Mesenchymal stem cell (in vitro differentiated cells and primary cell): ENCODE results near the gene ARHGAP23.

ENCODE experiments used
- DNase-seq: peaks from one replicate; pipeline ENCODE4 v3.0.0-alpha.2; 2013
- H2AFZ ChIP-seq: one replicate; pipeline ENCODE4 v1.6.1; 2013; ENCODE audit warnings: low read depth, mild to moderate bottlenecking, control low read depth, inconsistent platforms, low read length, moderate library complexity
- H2AK5ac ChIP-seq: 2 replicates; pipeline ENCODE4 v1.6.1; 2013; ENCODE audit warnings: low read length, moderate library complexity, mild to moderate bottlenecking, inconsistent platforms; ENCODE audit not compliant: severe bottlenecking
- H2BK120ac ChIP-seq: one replicate; pipeline ENCODE4 v1.6.1; 2013; ENCODE audit warnings: low read depth, mild to moderate bottlenecking, inconsistent platforms, low read length, moderate library complexity
- H2BK12ac ChIP-seq, 2 experiments: one replicate each; pipeline ENCODE4 v1.6.1; 2013; ENCODE audit warnings: inconsistent platforms in 2 of 2, low read length in 2 of 2, mild to moderate bottlenecking in 2 of 2, moderate library complexity in 2 of 2, control low read depth in 1 of 2
- H2BK15ac ChIP-seq: one replicate; pipeline ENCODE4 v1.6.1; 2013; ENCODE audit warnings: mild to moderate bottlenecking, low read depth, inconsistent platforms; ENCODE audit not compliant: poor library complexity, severe bottlenecking
- H2BK5ac ChIP-seq: 2 replicates; pipeline ENCODE4 v1.6.1; 2013; ENCODE audit warnings: low read depth, mild to moderate bottlenecking, low read length, control low read depth, inconsistent platforms; ENCODE audit not compliant: poor library complexity, severe bottlenecking
- H3K14ac ChIP-seq, 2 experiments: one replicate each; pipeline ENCODE4 v1.6.1; 2013; ENCODE audit warnings: inconsistent platforms in 2 of 2, low read length in 2 of 2, control low read depth in 1 of 2, mild to moderate bottlenecking in 1 of 2, moderate library complexity in 1 of 2
- H3K18ac ChIP-seq, 2 experiments: one replicate each; pipeline ENCODE4 v1.6.1; 2013; ENCODE audit warnings: inconsistent platforms in 2 of 2, low read length in 2 of 2, control low read depth in 1 of 2, low read depth in 1 of 2, mild to moderate bottlenecking in 1 of 2
- H3K23ac ChIP-seq, 2 experiments: one replicate each; pipeline ENCODE4 v1.6.1; 2013; ENCODE audit warnings: inconsistent platforms in 2 of 2, low read length in 2 of 2, mild to moderate bottlenecking in 2 of 2, moderate library complexity in 2 of 2, control low read depth in 1 of 2
- H3K27ac ChIP-seq: 2 replicates; pipeline ENCODE4 v1.5.1; 2013; ENCODE audit warnings: mild to moderate bottlenecking, moderate library complexity, low read length, control low read depth, inconsistent platforms; ENCODE audit not compliant: poor library complexity, severe bottlenecking
- H3K27me3 ChIP-seq, 2 experiments: 2 replicates each; pipeline versions ENCODE4 v1.6.1 to v1.7.0; 2013; ENCODE audit warnings: low read length in 2 of 2, mild to moderate bottlenecking in 2 of 2, moderate library complexity in 2 of 2, control low read depth in 1 of 2, inconsistent platforms in 1 of 2; ENCODE audit not compliant: control insufficient read depth in 1 of 2, insufficient read depth in 1 of 2
- H3K36me3 ChIP-seq, 2 experiments: 2 replicates each; pipeline versions ENCODE4 v1.6.1 to v1.7.0; 2013; ENCODE audit warnings: low read length in 2 of 2, control low read depth in 1 of 2, inconsistent platforms in 1 of 2, low read depth in 1 of 2, mild to moderate bottlenecking in 1 of 2; ENCODE audit not compliant: insufficient read depth in 2 of 2, control insufficient read depth in 1 of 2
- H3K4ac ChIP-seq, 2 experiments: one replicate each; pipeline ENCODE4 v1.6.1; 2013; ENCODE audit warnings: inconsistent platforms in 2 of 2, low read length in 2 of 2, mild to moderate bottlenecking in 2 of 2, moderate library complexity in 2 of 2, control low read depth in 1 of 2, low read depth in 1 of 2
- H3K4me1 ChIP-seq: 2 replicates; pipeline ENCODE4 v1.6.1; 2013; ENCODE audit warnings: low read depth, low read length, control low read depth; ENCODE audit not compliant: control insufficient read depth, insufficient read depth
- H3K4me2 ChIP-seq: 2 replicates; pipeline ENCODE4 v1.6.1; 2013; ENCODE audit warnings: low read length, mild to moderate bottlenecking, inconsistent platforms; ENCODE audit not compliant: poor library complexity, severe bottlenecking
- H3K4me3 ChIP-seq, 2 experiments: 2 replicates each; pipeline versions ENCODE4 v1.5.1 to v1.7.0; 2013; ENCODE audit warnings: low read length in 2 of 2, mild to moderate bottlenecking in 2 of 2, control low read depth in 1 of 2, low read depth in 1 of 2; ENCODE audit not compliant: insufficient read depth in 1 of 2
- H3K79me1 ChIP-seq: replicated peaks from 2 replicates; pipeline ENCODE4 v1.6.1; 2013; ENCODE audit warnings: mild to moderate bottlenecking, control low read depth, low read length, inconsistent platforms; ENCODE audit not compliant: poor library complexity, severe bottlenecking
- H3K9ac ChIP-seq: 2 replicates; pipeline ENCODE4 v1.7.0; 2013; ENCODE audit warnings: mild to moderate bottlenecking, low read length, moderate library complexity
- H3K9me3 ChIP-seq: 2 replicates; pipeline ENCODE4 v1.7.0; 2013; ENCODE audit warnings: mild to moderate bottlenecking, low read length; ENCODE audit not compliant: control insufficient read depth
- H4K8ac ChIP-seq: one replicate; pipeline ENCODE4 v1.6.1; 2013; ENCODE audit warnings: inconsistent platforms, mild to moderate bottlenecking, low read length, moderate library complexity
- H4K91ac ChIP-seq: one replicate; pipeline ENCODE4 v1.6.1; 2013; ENCODE audit warnings: mild to moderate bottlenecking, low read length, inconsistent platforms
- WGBS: methylation state at CpG from one replicate; pipeline ENCODE4 v1.1.7; 2013; ENCODE audit warnings: mixed read lengths; 5-methylcytosine and 5-hydroxymethylcytosine counted together

The ARHGAP23 gene

GRCh38 chr17:38559880-38560230 lies 131.6 kb downstream of the ARHGAP23 start:
- no peaks in the 10 kb centered on the region for H3K9me3 ChIP-seq

GRCh38 chr17:38560503-38561318 lies 132.4 kb downstream of the ARHGAP23 start:
- no peak overlapping the region for H2BK5ac ChIP-seq
- no peaks in the 10 kb centered on the region for H3K9me3 ChIP-seq
- peak; percentile 51 for DNase-seq
- H3K4me3 ChIP-seq: no peak overlapping the region
- no peak overlapping the region for H2BK120ac ChIP-seq
- no peak overlapping the region for H3K14ac ChIP-seq
- H4K8ac ChIP-seq: no peak overlapping the region
- WGBS: 15% methylated on average over 15 of the region's 15 CpGs
- no peak overlapping the region for H2AK5ac ChIP-seq
- H3K23ac ChIP-seq: no peak overlapping the region
- H3K36me3 ChIP-seq: no peaks in the 10 kb centered on the region
- no peak overlapping the region for H4K91ac ChIP-seq
- peaks cover 71 to 88% of the 10 kb centered on the region in 2 experiments for H3K27me3 ChIP-seq
- no peak overlapping the region for H2BK15ac ChIP-seq
- H2BK12ac ChIP-seq: no peak overlapping the region
- H2AFZ ChIP-seq: no peak overlapping the region
- H3K27ac ChIP-seq: no peak overlapping the region
- no peak overlapping the region for H3K4ac ChIP-seq
- no peak overlapping the region for H3K18ac ChIP-seq
- no peaks in the 10 kb centered on the region for H3K79me1 ChIP-seq
- peaks cover 23% of the 10 kb centered on the region for H3K4me1 ChIP-seq
- no peak overlapping the region for H3K4me2 ChIP-seq
- no peak overlapping the region for H3K9ac ChIP-seq

More at GRCh38 chr17:38559880-38560230, 131.6 kb downstream of the ARHGAP23 start:
- peaks cover 23% of the 10 kb centered on the region for H3K4me1 ChIP-seq
- H3K36me3 ChIP-seq: no peaks in the 10 kb centered on the region
- no peak overlapping the region for H2BK15ac ChIP-seq
- H3K79me1 ChIP-seq: no peaks in the 10 kb centered on the region
- H3K27me3 ChIP-seq: peaks cover 62 to 90% of the 10 kb centered on the region in 2 experiments
- H4K8ac ChIP-seq: no peak overlapping the region
- no peak overlapping the region for H2AK5ac ChIP-seq
- H3K4me2 ChIP-seq: no peak overlapping the region
- no peak for DNase-seq
- no peak overlapping the region for H3K4me3 ChIP-seq
- no peak overlapping the region for H3K14ac ChIP-seq
- H3K18ac ChIP-seq: no peak overlapping the region
- no peak overlapping the region for H3K4ac ChIP-seq
- no peak overlapping the region for H3K27ac ChIP-seq
- H2BK12ac ChIP-seq: no peak overlapping the region
- WGBS: 18% methylated on average over 6 of the region's 6 CpGs
- H4K91ac ChIP-seq: no peak overlapping the region
- no peak overlapping the region for H3K23ac ChIP-seq
- no peak overlapping the region for H2BK5ac ChIP-seq
- no peak overlapping the region for H2AFZ ChIP-seq
- H3K9ac ChIP-seq: no peak overlapping the region
- H2BK120ac ChIP-seq: no peak overlapping the region

DNA sequence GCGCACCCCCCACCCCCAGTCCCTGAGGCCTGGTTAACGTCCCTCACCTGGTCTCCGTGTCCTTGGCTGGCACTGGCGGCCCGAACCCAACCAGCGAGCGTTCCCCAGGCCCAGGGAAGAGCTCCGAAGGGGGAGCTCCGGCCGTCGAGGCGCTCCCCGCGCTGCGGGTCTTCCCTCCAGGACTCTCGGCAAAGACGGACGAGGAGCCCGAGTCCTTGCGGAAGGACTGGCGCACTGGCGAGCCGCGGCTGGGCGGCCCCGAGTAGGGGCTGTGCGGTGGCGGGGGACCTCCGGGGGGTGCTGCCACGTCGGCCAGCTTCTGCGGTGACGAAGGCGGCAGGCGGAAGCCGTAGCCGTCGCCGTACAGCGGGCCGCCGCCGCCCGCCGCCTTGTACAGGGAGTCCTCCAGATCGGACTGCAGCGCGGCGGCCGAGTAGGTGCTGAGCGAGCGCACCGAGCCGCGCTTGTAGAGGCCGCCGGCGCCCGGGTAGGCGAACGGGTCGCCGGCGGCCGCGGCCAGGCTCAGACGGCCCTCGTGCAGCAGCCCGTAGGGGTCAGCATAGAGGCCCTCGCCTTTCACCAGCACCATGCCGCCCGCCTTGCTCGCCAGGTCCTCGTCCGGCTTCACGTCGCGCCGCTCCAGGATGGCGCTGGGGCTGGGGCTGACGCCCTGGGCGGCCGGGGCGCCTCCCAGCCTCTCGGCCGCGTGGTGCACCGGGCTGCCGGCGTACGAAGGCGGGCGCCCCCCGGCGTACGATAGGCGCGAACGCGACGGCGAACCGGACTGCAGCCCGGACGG lies 133.4 kb downstream of the ARHGAP23 start:
- no peaks in the 10 kb centered on the region for H3K79me1 ChIP-seq
- no peak overlapping the region for H4K91ac ChIP-seq
- no peak overlapping the region for H2BK5ac ChIP-seq
- H3K27me3 ChIP-seq: peaks cover 80 to 88% of the 10 kb centered on the region in 2 experiments
- H2AFZ ChIP-seq: no peak overlapping the region
- H3K36me3 ChIP-seq: no peaks in the 10 kb centered on the region
- no peak overlapping the region for H3K23ac ChIP-seq
- DNase-seq: no peak
- H3K27ac ChIP-seq: no peak overlapping the region
- no peak overlapping the region for H3K14ac ChIP-seq
- H2BK15ac ChIP-seq: no peak overlapping the region
- H3K18ac ChIP-seq: no peak overlapping the region
- H2BK120ac ChIP-seq: no peak overlapping the region
- no peak overlapping the region for H4K8ac ChIP-seq
- H3K9me3 ChIP-seq: no peaks in the 10 kb centered on the region
- 4% methylated on average over 84 of the region's 105 CpGs for WGBS
- no peak overlapping the region for H3K4ac ChIP-seq
- H3K4me1 ChIP-seq: peaks cover 23% of the 10 kb centered on the region
- no peak overlapping the region for H3K4me3 ChIP-seq
- no peak overlapping the region for H2BK12ac ChIP-seq
- no peak overlapping the region for H3K9ac ChIP-seq
- no peak overlapping the region for H3K4me2 ChIP-seq
- H2AK5ac ChIP-seq: no peak overlapping the region
